WTC11 (cell line): ENCODE data around the gene FA2H. TPM values are rescaled to one million over a fixed set of nuclear protein-coding genes. Genes with fewer than 3 reads are reported as not detected.

ENCODE experiments used
- ATAC-seq: fragments of 200-7000 bp; cut with Tn5 transposase; 2 replicates; pipeline ENCODE4 v1.10.0; 2021; ENCODE audit warnings: mild to moderate bottlenecking, moderate library complexity
- CTCF ChIA-PET: fragments of 300-600 bp; sonication (Branson Sonifier 250); formaldehyde crosslinking; loops from one replicate; lab custom pipeline; 2021; ENCODE audit warnings: antibody characterized with exemption; lab: Charles Lee
- POLR2A ChIA-PET: fragments of 350-600 bp; sonication (Branson Sonifier 250); formaldehyde crosslinking; loops from one replicate; lab custom pipeline; 2021; ENCODE audit warnings: antibody characterized with exemption; lab: Charles Lee
- DNase-seq: peaks from one replicate; pipeline ENCODE4 v3.0.0; 2021; ENCODE audit warnings: low spot score
- H3K27ac Mint-ChIP-seq: 2 replicates; pipeline ENCODE4 v1.8.0; 2021; ENCODE audit warnings: mixed read lengths
- H3K27me3 Mint-ChIP-seq: 2 replicates; pipeline ENCODE4 v1.8.0; 2021; ENCODE audit warnings: low read depth, mild to moderate bottlenecking, moderate library complexity, mixed read lengths
- H3K36me3 Mint-ChIP-seq: 2 replicates; pipeline ENCODE4 v1.8.0; 2021; ENCODE audit warnings: mixed read lengths
- H3K4me1 Mint-ChIP-seq: 2 replicates; pipeline ENCODE4 v1.8.0; 2022; ENCODE audit warnings: mixed read lengths
- H3K4me3 Mint-ChIP-seq: 2 replicates; pipeline ENCODE4 v1.8.0; 2021; ENCODE audit warnings: mild to moderate bottlenecking, moderate library complexity, mixed read lengths
- H3K9me3 Mint-ChIP-seq: 2 replicates; pipeline ENCODE4 v1.8.0; 2021; ENCODE audit warnings: mixed read lengths
- ATF6 ChIP-seq: sonication (generic); formaldehyde crosslinking; IDR thresholded peaks from 2 replicates; pipeline ENCODE4 v1.8.1; 2023; ENCODE audit warnings: mild to moderate bottlenecking, missing genetic modification reagents
- E2F5 ChIP-seq: sonication (generic); formaldehyde crosslinking; IDR thresholded peaks from 2 replicates; pipeline ENCODE4 v1.8.1; 2022; ENCODE audit warnings: mild to moderate bottlenecking, moderate library complexity, missing genetic modification reagents
- EMX1 ChIP-seq: fragments of 250-450 bp; sonication (Bioruptor Pico); IDR thresholded peaks from 2 replicates; pipeline ENCODE4 v1.8.0; 2021; ENCODE audit warnings: mild to moderate bottlenecking
- ERG ChIP-seq: fragments of 250-450 bp; sonication (Bioruptor Pico); IDR thresholded peaks from 2 replicates; pipeline ENCODE4 v1.8.0; 2021; ENCODE audit warnings: mild to moderate bottlenecking
- FOXJ3 ChIP-seq: sonication (generic); formaldehyde crosslinking; IDR thresholded peaks from 2 replicates; pipeline ENCODE4 v1.9.0; 2021; ENCODE audit warnings: missing genetic modification reagents, mild to moderate bottlenecking, borderline replicate concordance
- FOXP1 ChIP-seq: sonication (generic); formaldehyde crosslinking; IDR thresholded peaks from 2 replicates; pipeline ENCODE4 v1.8.0; 2022; ENCODE audit warnings: missing genetic modification reagents, mild to moderate bottlenecking, moderate library complexity, borderline replicate concordance
- JUN ChIP-seq: sonication (generic); formaldehyde crosslinking; IDR thresholded peaks from 2 replicates; pipeline ENCODE4 v1.8.0; 2023; ENCODE audit warnings: mild to moderate bottlenecking, missing genetic modification reagents
- NR3C1 ChIP-seq: sonication (generic); formaldehyde crosslinking; conservative IDR thresholded peaks from 2 replicates; pipeline ENCODE4 v1.8.1; 2023; ENCODE audit warnings: low read depth, mild to moderate bottlenecking, missing genetic modification reagents
- SP1 ChIP-seq: sonication (generic); formaldehyde crosslinking; conservative IDR thresholded peaks from 2 replicates; pipeline ENCODE4 v1.8.1; 2022; ENCODE audit warnings: missing genetic modification reagents
- TEAD1 ChIP-seq: sonication (generic); formaldehyde crosslinking; IDR thresholded peaks from 2 replicates; pipeline ENCODE4 v1.8.0; 2022; ENCODE audit warnings: mild to moderate bottlenecking, missing genetic modification reagents
- TP53 ChIP-seq: sonication (generic); formaldehyde crosslinking; IDR thresholded peaks from 2 replicates; pipeline ENCODE4 v1.8.1; 2023; ENCODE audit warnings: mild to moderate bottlenecking, missing genetic modification reagents
- ZNF512 ChIP-seq: sonication (generic); formaldehyde crosslinking; IDR thresholded peaks from 2 replicates; pipeline ENCODE4 v1.8.1; 2022; ENCODE audit warnings: missing genetic modification reagents, borderline replicate concordance
- ZNF671 ChIP-seq: fragments of 250-450 bp; sonication (Bioruptor Pico); IDR thresholded peaks from 2 replicates; pipeline ENCODE4 v1.8.0; 2021; ENCODE audit warnings: mild to moderate bottlenecking
- total RNA-seq: library from RNA; stranded (reverse); gene quantifications from 3 replicates; pipeline ENCODE4 v1.2.3, GENCODE V29; 2021
- TF ChIP-seq, protein P1 (sequence below): sonication (generic); formaldehyde crosslinking; IDR thresholded peaks from 2 replicates; pipeline ENCODE4 v1.8.1; 2023; ENCODE audit warnings: mild to moderate bottlenecking, missing genetic modification reagents
- TF ChIP-seq, protein P2 (sequence below): sonication (generic); formaldehyde crosslinking; IDR thresholded peaks from 2 replicates; pipeline ENCODE4 v1.8.1; 2023; ENCODE audit warnings: mild to moderate bottlenecking, moderate library complexity, missing genetic modification reagents

FA2H gene
- total RNA-seq, 1 experiment from 2014 or later, result 10.9 TPM

DNA sequence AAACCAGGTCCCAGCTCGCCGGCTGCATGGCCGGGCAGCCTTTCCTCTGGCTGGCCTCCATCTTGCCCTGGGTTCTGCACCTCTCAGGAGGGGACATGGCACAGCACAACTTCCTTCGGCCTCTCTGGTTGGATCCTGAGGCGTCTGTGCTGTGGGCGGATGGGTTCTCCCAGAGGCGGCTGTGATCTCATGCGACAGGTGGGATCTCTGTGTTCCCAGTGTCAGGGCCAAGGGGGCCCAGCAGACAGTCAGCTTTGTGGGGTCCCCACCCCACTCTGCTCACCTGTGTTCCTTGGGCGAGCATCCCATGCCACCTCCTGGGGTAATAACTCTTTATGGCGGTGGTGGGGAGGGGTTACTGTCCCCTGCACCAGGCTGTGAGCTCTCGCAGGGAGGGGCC, 35.8 kb downstream of the FA2H start:
- Mint-ChIP-seq H3K9me3 (no peaks in the 10 kb centered on the region), H3K36me3 (no peaks in the 10 kb centered on the region), H3K27me3 (no peaks in the 10 kb centered on the region), H3K27ac (no peak overlapping the region), H3K4me1 (peaks cover 48% of the 10 kb centered on the region), H3K4me3 (no peak overlapping the region)
- DNase-seq (no peak), ATAC-seq (no peak)
- TF ChIP-seq, protein P1, sequence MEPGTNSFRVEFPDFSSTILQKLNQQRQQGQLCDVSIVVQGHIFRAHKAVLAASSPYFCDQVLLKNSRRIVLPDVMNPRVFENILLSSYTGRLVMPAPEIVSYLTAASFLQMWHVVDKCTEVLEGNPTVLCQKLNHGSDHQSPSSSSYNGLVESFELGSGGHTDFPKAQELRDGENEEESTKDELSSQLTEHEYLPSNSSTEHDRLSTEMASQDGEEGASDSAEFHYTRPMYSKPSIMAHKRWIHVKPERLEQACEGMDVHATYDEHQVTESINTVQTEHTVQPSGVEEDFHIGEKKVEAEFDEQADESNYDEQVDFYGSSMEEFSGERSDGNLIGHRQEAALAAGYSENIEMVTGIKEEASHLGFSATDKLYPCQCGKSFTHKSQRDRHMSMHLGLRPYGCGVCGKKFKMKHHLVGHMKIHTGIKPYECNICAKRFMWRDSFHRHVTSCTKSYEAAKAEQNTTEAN (CRISPR knock-in tag), result no peak
- TF ChIP-seq ERG (CRISPR knock-in tag) (no peak), ZNF512 (no peak)
- ChIA-PET CTCF (interaction anchor here (1.0 to 2.9 kb wide), 5 partner anchors 10 to 74 kb away, joined by 3 to 30 read pairs (median 6); no protein-coding TSS in a partner anchor), POLR2A (no interaction called here)

GRCh38 chr16:74738113-74738541, 36.5 kb downstream of the FA2H start:
- Mint-ChIP-seq H3K27me3 (no peaks in the 10 kb centered on the region), H3K9me3 (no peaks in the 10 kb centered on the region), H3K4me1 (peaks cover 49% of the 10 kb centered on the region), H3K36me3 (no peaks in the 10 kb centered on the region), H3K4me3 (no peak overlapping the region), H3K27ac (no peak overlapping the region)
- CTCF ChIA-PET, result interaction anchor here (1.0 to 2.9 kb wide), 6 partner anchors 11 to 75 kb away, joined by 3 to 30 read pairs (median 5); partner anchors contain the start of gene FA2H
- DNase-seq (no peak), ATAC-seq (no peak)
- POLR2A ChIA-PET, result no interaction called here
- TF ChIP-seq, protein P2, sequence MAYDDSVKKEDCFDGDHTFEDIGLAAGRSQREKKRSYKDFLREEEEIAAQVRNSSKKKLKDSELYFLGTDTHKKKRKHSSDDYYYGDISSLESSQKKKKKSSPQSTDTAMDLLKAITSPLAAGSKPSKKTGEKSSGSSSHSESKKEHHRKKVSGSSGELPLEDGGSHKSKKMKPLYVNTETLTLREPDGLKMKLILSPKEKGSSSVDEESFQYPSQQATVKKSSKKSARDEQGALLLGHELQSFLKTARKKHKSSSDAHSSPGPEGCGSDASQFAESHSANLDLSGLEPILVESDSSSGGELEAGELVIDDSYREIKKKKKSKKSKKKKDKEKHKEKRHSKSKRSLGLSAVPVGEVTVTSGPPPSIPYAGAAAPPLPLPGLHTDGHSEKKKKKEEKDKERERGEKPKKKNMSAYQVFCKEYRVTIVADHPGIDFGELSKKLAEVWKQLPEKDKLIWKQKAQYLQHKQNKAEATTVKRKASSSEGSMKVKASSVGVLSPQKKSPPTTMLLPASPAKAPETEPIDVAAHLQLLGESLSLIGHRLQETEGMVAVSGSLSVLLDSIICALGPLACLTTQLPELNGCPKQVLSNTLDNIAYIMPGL (CRISPR knock-in tag), result no peak
- no peak for TF ChIP-seq ZNF671 (CRISPR knock-in tag)
- TF ChIP-seq FOXJ3 (CRISPR knock-in tag), result no peak
- no peak for TF ChIP-seq SP1 (CRISPR knock-in tag)
- TF ChIP-seq JUN (CRISPR knock-in tag), result no peak
- no peak for TF ChIP-seq TP53 (CRISPR knock-in tag)
- no peak for TF ChIP-seq FOXP1 (CRISPR knock-in tag)
- no peak for TF ChIP-seq ATF6 (CRISPR knock-in tag)
- no peak for TF ChIP-seq NR3C1 (CRISPR knock-in tag)
- no peak for TF ChIP-seq TEAD1 (CRISPR knock-in tag)
- no peak for TF ChIP-seq E2F5 (CRISPR knock-in tag)
- TF ChIP-seq EMX1, result no peak
